Measurements from ENCODE around the gene OSBPL10. TPM values are rescaled to one million over a fixed set of nuclear protein-coding genes. Genes with fewer than 3 reads are reported as not detected.

OSBPL10 gene
- total and polyA plus RNA-seq, 2 of the 8 experiments (the other 6 are each of a cell fraction or from before 2014, with no cell fraction given), result 26.2 to 86.7 TPM

DNA sequence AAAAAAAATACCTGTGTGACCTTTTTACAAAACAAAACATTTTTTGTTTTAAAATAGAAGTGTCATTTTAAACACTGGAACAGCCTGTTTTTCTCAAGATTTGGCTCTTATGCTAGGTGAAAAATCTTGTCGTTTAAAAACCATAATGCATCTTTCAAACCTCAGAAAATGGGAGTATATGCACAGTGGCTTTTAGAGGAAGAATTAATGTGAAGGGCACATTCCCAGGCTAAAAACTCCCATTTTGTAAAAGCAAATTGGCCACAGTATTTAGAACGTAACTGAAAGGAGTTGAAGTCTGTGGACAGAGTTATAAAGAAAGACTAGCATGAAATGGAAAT is 190.0 kb downstream of the OSBPL10 start:
- POLR2A ChIA-PET (ENCODE audit: partially characterized antibody), result no interaction called here
- H3K14ac ChIP-seq (ENCODE audit: insufficient read length), result no peak overlapping the region
- no peak overlapping the region for H2BK12ac ChIP-seq (ENCODE audit: low read depth, low read length)
- H2BK20ac ChIP-seq (ENCODE audit: low read length), result no peak overlapping the region
- peaks cover 0 to 2% (median 0%) of the 10 kb centered on the region in 4 experiments; a peak in 1 of 7 replicates for H3K4me1 ChIP-seq (replicated peaks in 1 of 4; ENCODE audit: control insufficient read depth in 3 of 4, insufficient read depth in 4 of 4, low read length in 3 of 4)
- H3K27ac ChIP-seq (ENCODE audit: low read depth, low read length), result no peak overlapping the region
- DNase-seq (ENCODE audit: low read depth in 1 of 2, low spot score in 2 of 2) (no peak), FAIRE-seq (no peak)
- peaks cover 0 to 6% of the 10 kb centered on the region in 2 experiments; a peak in 2 of 4 replicates for H3K79me2 ChIP-seq (ENCODE audit: control insufficient read depth in 1 of 2, insufficient read depth in 2 of 2, low read length in 2 of 2)
- peaks cover 2% of the 10 kb centered on the region; the same call in 1 of the 2 replicates for H3K79me1 ChIP-seq (ENCODE audit: low read depth, low read length)
- H3K4ac ChIP-seq (replicated peaks; ENCODE audit: insufficient read length, low read depth, low read length), result no peak overlapping the region
- no peak for TF ChIP-seq POU5F1 (IDR thresholded peaks at IDR 0.05; ENCODE audit: low read depth, low read length)
- TF ChIP-seq HDAC6 (IDR thresholded peaks at IDR 0.05; ENCODE audit: low read depth, low read length), result no peak
- H3K23ac ChIP-seq (ENCODE audit: insufficient read length), result no peak overlapping the region
- CTCF ChIA-PET (ENCODE audit: partially characterized antibody), result interaction anchor here (1.2 kb wide), 1 partner anchor 163 kb away, joined by 3 read pairs; no protein-coding TSS in a partner anchor
- no peaks in the 10 kb centered on the region; a peak in 1 of 7 replicates for H3K27me3 ChIP-seq (replicated peaks in 1 of 4; ENCODE audit: control insufficient read depth in 3 of 4, extremely low read depth in 1 of 4, insufficient read depth in 3 of 4, low read length in 3 of 4)
- no peak overlapping the region for H2BK120ac ChIP-seq (replicated peaks; ENCODE audit: low read depth, low read length)
- no peak overlapping the region for H2AFZ ChIP-seq (ENCODE audit: low read length)
- no peak overlapping the region for H4K8ac ChIP-seq (ENCODE audit: extremely low read depth, insufficient read depth, low read length)
- no peak overlapping the region for H4K5ac ChIP-seq (ENCODE audit: insufficient read length, low read depth, low read length)
- no peak overlapping the region for H3K18ac ChIP-seq (ENCODE audit: extremely low read depth, low read length)
- H3K4me3 ChIP-seq (ENCODE audit: extremely low read depth in 1 of 4, insufficient read depth in 2 of 4, low read depth in 3 of 4, low read length in 4 of 4), result no peak overlapping the region
- H2BK15ac ChIP-seq (ENCODE audit: low read length), result no peak overlapping the region
- H2BK5ac ChIP-seq (ENCODE audit: low read depth, low read length), result no peak overlapping the region
- 90% methylated on average over 2 of the region's 2 CpGs; no CpG with 5 or more reads in 1 of the 2 experiments for WGBS, 2 experiments (ENCODE audit: extremely low coverage in 1 of 2, insufficient coverage in 1 of 2, insufficient read length in 1 of 2, insufficient replicate concordance in 2 of 2, low coverage in 1 of 2, low lambda C conversion rate in 2 of 2, missing lambda C conversion rate in 1 of 2)
- peaks cover 0 to 2% of the 10 kb centered on the region in 2 experiments; a peak in 1 of 4 replicates for H3K9me3 ChIP-seq (ENCODE audit: insufficient read depth in 2 of 2, low read depth in 1 of 2, low read length in 1 of 2)
- no peak overlapping the region for H3K4me2 ChIP-seq (ENCODE audit: insufficient read depth in 1 of 2, low read depth in 2 of 2, low read length in 2 of 2)
- no peak overlapping the region for H3K9ac ChIP-seq (replicated peaks in 1 of 4; ENCODE audit: extremely low read depth in 1 of 4, low read depth in 3 of 4, low read length in 3 of 4)
- peaks cover 0 to 7% (median 0%) of the 10 kb centered on the region in 4 experiments; a peak in 2 of 8 replicates for H3K36me3 ChIP-seq (ENCODE audit: control insufficient read depth in 2 of 4, insufficient read depth in 4 of 4, low read length in 3 of 4)
- no peak overlapping the region for H4K91ac ChIP-seq (replicated peaks; ENCODE audit: insufficient read length, low read length)
- H2AK5ac ChIP-seq (ENCODE audit: low read depth, low read length), result no peak overlapping the region
- H3K23me2 ChIP-seq (ENCODE audit: low read depth, low read length), result no peaks in the 10 kb centered on the region
- H3K56ac ChIP-seq (replicated peaks; ENCODE audit: insufficient read length, low read depth, low read length), result no peak overlapping the region
- no peaks in the 10 kb centered on the region for H4K20me1 ChIP-seq (replicated peaks in 1 of 2; ENCODE audit: control insufficient read depth in 1 of 2, insufficient read depth in 2 of 2, low read length in 2 of 2)
